GM21390 (cell line): ENCODE data around the gene SLC30A3.
"Not testable (repeated sequence)": the region's sequence is repeated elsewhere in the genome, so short reads cannot be mapped to it uniquely, and the experiment has no call there.

Experiments used
- ATAC-seq: cut with Tn5 transposase; IDR thresholded peaks from one replicate; pipeline ENCODE4 v1.9.1; 2021; ENCODE audit not compliant: unreplicated experiment

The SLC30A3 gene

DNA sequence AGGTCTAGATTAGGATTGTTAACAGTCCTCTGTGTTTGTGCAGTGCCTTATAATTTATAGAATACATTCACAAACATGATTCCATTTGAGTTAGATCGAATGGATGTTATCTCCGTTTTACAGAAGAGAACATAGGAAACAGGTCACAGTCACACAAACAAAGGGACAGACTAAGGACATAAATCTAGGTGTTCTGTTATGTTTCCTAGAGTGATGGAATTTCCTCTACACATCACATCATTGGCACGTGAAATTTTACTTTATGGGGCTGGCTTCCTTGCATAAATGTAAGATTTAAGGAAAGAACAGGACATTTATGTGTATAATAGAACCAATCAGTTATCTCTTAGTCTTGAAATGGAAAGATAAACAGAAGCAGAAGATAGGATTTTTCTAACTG is 25.8 kb upstream of the SLC30A3 start:
- no peak for ATAC-seq

- no peak for ATAC-seq
These were observed 22.6 kb upstream of the SLC30A3 start for GRCh38 chr2:27285481-27285880.

DNA sequence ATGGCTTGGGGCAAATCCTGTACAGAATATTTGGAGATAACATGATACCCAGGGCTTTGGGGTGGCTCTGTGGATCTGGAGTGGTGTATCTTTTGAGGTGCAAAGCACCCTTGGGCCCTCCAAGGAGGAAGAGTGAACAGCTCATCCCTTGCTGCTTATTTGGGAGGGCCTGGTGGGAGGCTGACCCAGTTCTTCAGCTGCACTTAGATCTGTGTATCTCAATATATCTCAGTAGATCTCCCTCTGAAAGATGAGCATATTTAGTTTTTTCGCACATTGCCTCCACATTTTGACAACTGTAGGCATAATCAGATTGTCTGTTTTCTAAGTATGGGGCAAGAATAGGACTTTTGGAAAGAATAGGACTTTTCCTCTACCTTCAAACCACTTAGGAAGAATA is 22.1 kb upstream of the SLC30A3 start:
- ATAC-seq = no peak

GRCh38 chr2:27282892-27283291 is 20.0 kb upstream of the SLC30A3 start:
- no peak for ATAC-seq

- no peak for ATAC-seq
These were observed 19.2 kb upstream of the SLC30A3 start, which contains the start of gene TRIM54 for GRCh38 chr2:27281855-27282559. Gene TRIM54 (plus strand): TSS chr2:27282429. CDS start chr2:27282732, 303 bp downstream.

GRCh38 chr2:27281442-27281841 is 18.6 kb upstream of the SLC30A3 start:
- ATAC-seq = no peak

- ATAC-seq = no peak
These were observed 18.0 kb upstream of the SLC30A3 start for GRCh38 chr2:27280826-27281225.

- no peak for ATAC-seq
These were observed 15.2 kb upstream of the SLC30A3 start for GRCh38 chr2:27278010-27278409.

DNA sequence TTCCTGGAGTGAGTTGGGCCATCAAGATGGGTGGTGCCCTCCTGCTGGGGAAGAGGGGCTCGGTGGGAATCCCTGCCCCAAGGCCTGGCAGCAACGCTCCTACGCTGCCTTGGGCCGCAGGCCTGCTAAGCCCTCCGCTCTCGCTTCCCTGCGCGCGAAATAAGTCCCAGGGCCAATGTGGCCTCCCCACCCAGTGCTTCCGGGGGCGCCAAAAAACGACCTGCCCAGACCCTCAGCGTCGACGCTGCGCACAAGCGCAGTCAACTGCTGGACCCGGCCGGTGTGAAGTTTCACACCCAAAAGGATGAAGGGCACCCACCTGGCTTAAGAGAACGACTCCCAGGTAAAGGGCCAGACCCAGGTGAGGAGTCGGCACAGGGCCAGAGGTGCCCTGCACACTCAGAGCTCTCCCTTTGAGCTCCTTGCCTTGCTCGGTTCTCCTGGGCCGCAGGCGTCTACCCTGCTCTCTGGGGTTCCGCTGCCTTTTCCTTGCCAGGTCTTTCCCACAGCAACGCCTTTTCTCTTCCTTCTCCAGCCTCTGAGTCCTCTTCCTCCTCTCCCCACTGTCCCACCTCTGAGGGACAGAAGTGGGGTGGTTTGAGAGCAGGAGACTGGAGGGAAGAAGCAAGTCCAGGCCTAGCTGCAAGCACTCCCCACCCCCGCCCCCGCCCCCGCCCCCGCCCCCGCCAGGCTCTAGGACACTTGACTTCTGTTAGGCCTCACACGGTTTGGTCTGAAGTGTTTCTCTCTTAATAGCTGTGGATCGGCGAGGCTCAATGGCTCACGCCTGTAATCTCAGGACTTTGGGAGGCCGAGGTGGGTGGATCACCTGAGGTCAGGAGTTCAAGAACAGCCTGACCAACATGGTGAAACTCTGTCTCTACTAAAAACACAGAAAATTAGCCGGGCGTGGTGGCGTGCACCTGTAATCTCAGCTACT is 12.6 kb upstream of the SLC30A3 start, which contains the start of gene DNAJC5G:
Gene DNAJC5G, plus strand, starts transcription at position 223 of the 940 bp plus-strand sequence. CDS start 1,296 bp downstream, outside the sequence.
- ATAC-seq = no peak

GRCh38 chr2:27272537-27273522 is 10.0 kb upstream of the SLC30A3 start:
- not testable (repeated sequence) for ATAC-seq

- ATAC-seq = no peak
These were observed 8.9 kb upstream of the SLC30A3 start for GRCh38 chr2:27271631-27272340.

DNA sequence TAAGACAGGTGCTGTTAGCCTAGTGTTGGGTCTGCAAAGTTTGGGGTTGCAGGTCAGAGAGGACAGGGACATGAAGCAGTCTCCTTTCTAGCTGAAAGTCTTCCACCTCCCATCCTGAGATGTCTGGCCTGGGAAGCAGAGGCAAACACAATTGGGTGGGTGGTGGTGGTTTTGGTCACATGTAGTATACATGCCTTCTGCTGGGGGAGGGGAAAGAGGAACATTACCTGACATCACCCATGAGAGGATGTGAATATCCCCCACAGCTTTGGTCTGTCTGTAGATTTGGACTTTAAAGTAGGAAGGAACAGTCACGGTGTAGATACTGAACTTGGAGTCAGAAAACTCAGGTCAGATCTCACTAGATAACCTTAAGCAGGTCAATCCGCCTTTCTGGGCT is 7.8 kb upstream of the SLC30A3 start:
- no peak for ATAC-seq

- ATAC-seq = no peak
These were observed 7.3 kb upstream of the SLC30A3 start for GRCh38 chr2:27270131-27270530.

- not testable (repeated sequence) for ATAC-seq
These were observed 5.4 kb upstream of the SLC30A3 start for GRCh38 chr2:27268296-27268695.

- ATAC-seq = no peak
These were observed 2.7 kb upstream of the SLC30A3 start for GRCh38 chr2:27265536-27265870.

GRCh38 chr2:27264753-27265535 is 2.1 kb upstream of the SLC30A3 start:
- ATAC-seq = no peak

DNA sequence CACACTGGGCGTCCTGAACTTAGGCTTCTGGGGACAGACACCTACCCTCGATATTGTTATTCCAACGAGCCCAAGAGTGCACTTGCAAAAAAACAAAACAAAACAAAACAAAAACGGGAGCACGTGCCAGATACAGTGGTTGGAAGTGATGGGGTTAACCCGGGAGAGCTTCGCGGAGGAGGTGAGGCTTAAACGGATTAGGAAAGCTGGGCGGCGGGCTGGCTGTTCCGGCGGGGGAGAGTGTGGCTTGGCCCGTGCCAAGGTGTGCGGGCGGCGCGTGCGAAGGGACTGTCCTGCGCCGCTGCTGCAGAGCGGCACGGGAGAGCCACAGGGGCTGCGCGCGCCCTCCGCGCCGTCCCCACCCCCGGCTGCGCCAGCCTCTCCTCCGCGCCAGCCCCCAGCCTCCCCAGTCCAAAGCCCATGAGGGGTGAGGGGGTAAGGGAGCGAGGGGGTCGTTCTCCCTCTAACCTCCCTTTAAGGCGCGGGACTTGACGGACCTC is 1.5 kb upstream of the SLC30A3 start:
- no peak for ATAC-seq

GRCh38 chr2:27263287-27264252 is 723 bp upstream of the SLC30A3 start:
- ATAC-seq = no peak
